ENCODE measurements around the gene CCDC174.
"Not testable (repeated sequence)": the region's sequence is repeated elsewhere in the genome, so short reads cannot be mapped to it uniquely, and the experiment has no call there.

CCDC174 gene

GRCh38 chr3:14651440-14652251 is at the start of gene CCDC174:
TSS of gene CCDC174 (plus strand) at chr3:14651762. CDS start at chr3:14651837, 75 bp downstream.
- DNase-seq: peak; percentile 90

- DNase-seq: no peak
Measured at GRCh38 chr3:14602006-14602803, 49.4 kb upstream of the CCDC174 start.

GRCh38 chr3:14602804-14603644 is 48.5 kb upstream of the CCDC174 start:
- DNase-seq: no peak

GRCh38 chr3:14605067-14605466 is 46.5 kb upstream of the CCDC174 start:
- DNase-seq: no peak

- DNase-seq: no peak
Measured at GRCh38 chr3:14605744-14606143, 45.8 kb upstream of the CCDC174 start.

GRCh38 chr3:14606669-14607339 is 44.8 kb upstream of the CCDC174 start:
- DNase-seq: no peak

- DNase-seq: no peak
Measured at GRCh38 chr3:14608298-14608697, 43.3 kb upstream of the CCDC174 start.

- not testable (repeated sequence) for DNase-seq
Measured at GRCh38 chr3:14609058-14609457, 42.5 kb upstream of the CCDC174 start.

- no peak for DNase-seq
Measured at GRCh38 chr3:14609506-14609905, 42.1 kb upstream of the CCDC174 start.

- no peak for DNase-seq
Measured at GRCh38 chr3:14609941-14610340, 41.6 kb upstream of the CCDC174 start.

GRCh38 chr3:14614189-14614588 is 37.4 kb upstream of the CCDC174 start:
- no peak for DNase-seq

GRCh38 chr3:14614862-14615261 is 36.7 kb upstream of the CCDC174 start:
- DNase-seq: no peak

- DNase-seq: no peak
Measured at GRCh38 chr3:14616606-14617507, 34.7 kb upstream of the CCDC174 start.

GRCh38 chr3:14617508-14618023 is 34.0 kb upstream of the CCDC174 start:
- DNase-seq: no peak

GRCh38 chr3:14619605-14620004 is 32.0 kb upstream of the CCDC174 start:
- DNase-seq: no peak

GRCh38 chr3:14620512-14620911 is 31.1 kb upstream of the CCDC174 start:
- no peak for DNase-seq

GRCh38 chr3:14621093-14621492 is 30.5 kb upstream of the CCDC174 start:
- no peak for DNase-seq

GRCh38 chr3:14622368-14622767 is 29.2 kb upstream of the CCDC174 start:
- no peak for DNase-seq

- no peak for DNase-seq
Measured at GRCh38 chr3:14623569-14624051, 28.0 kb upstream of the CCDC174 start.

- no peak for DNase-seq
Measured at GRCh38 chr3:14624498-14624897, 27.1 kb upstream of the CCDC174 start.

- DNase-seq: no peak
Measured at GRCh38 chr3:14625443-14625842, 26.1 kb upstream of the CCDC174 start.
